SU-DHL-6 (cell line): ENCODE results near the gene HFM1.

Source experiments
- H2AFZ ChIP-seq: fragments of 200-600 bp; sonication (generic); 2 replicates; pipeline ENCODE4 v1.6.1; 2014; ENCODE audit warnings: low read depth, mild to moderate bottlenecking, moderate library complexity, mixed read lengths, antibody characterized with exemption, low read length; ENCODE audit not compliant: severe bottlenecking
- H3F3A ChIP-seq: fragments of 200-600 bp; shearing (Covaris generic); 2 replicates; pipeline ENCODE4 v1.6.0; 2016; ENCODE audit warnings: antibody characterized with exemption, mild to moderate bottlenecking; ENCODE audit not compliant: insufficient read depth
- H3K27ac ChIP-seq: fragments of 200-600 bp; sonication (generic); 2 replicates; pipeline ENCODE4 v1.5.1; 2016; ENCODE audit warnings: low read depth, mild to moderate bottlenecking, low read length, moderate library complexity, mixed read lengths
- H3K27me3 ChIP-seq: fragments of 200-600 bp; sonication (generic), shearing (Covaris generic); 2 replicates; pipeline ENCODE4 v1.6.0; 2014; ENCODE audit warnings: mild to moderate bottlenecking, low read length
- H3K36me3 ChIP-seq: fragments of 200-600 bp; sonication (generic); 2 replicates; pipeline ENCODE4 v1.6.1; 2014; ENCODE audit warnings: mild to moderate bottlenecking, low read length, mixed read lengths
- H3K4me2 ChIP-seq: fragments of 300-600, 200-600 bp; shearing (Covaris generic), sonication (generic); 2 replicates; pipeline ENCODE4 v1.6.0; 2014; ENCODE audit warnings: low read length, low read depth, mild to moderate bottlenecking; ENCODE audit not compliant: poor library complexity, severe bottlenecking
- H3K4me3 ChIP-seq: fragments of 200-600 bp; sonication (generic); 2 replicates; pipeline ENCODE4 v1.5.1; 2014; ENCODE audit warnings: antibody characterized with exemption, low read length, mild to moderate bottlenecking, mixed read lengths; ENCODE audit not compliant: insufficient read depth, poor library complexity, severe bottlenecking
- H3K79me2 ChIP-seq: fragments of 200-600 bp; sonication (generic); 2 replicates; pipeline ENCODE4 v1.6.1; 2014; ENCODE audit warnings: mild to moderate bottlenecking, low read length, moderate library complexity; ENCODE audit not compliant: insufficient read depth
- H3K9ac ChIP-seq: fragments of 200-600 bp; sonication (generic); 2 replicates; pipeline ENCODE4 v1.7.0; 2014; ENCODE audit warnings: mild to moderate bottlenecking, low read length
- H3K9me2 ChIP-seq: fragments of 200-600 bp; sonication (generic); replicated peaks from 2 replicates; pipeline ENCODE4 v1.6.1; 2014; ENCODE audit warnings: low read length; ENCODE audit not compliant: insufficient read depth
- H3K9me3 ChIP-seq: fragments of 200-600 bp; sonication (generic); 2 replicates; pipeline ENCODE4 v1.6.1; 2014; ENCODE audit warnings: low read length, mixed read lengths; ENCODE audit not compliant: insufficient read depth
- H4K20me1 ChIP-seq: fragments of 200-600 bp; sonication (generic); 2 replicates; pipeline ENCODE4 v1.6.1; 2014; ENCODE audit warnings: low read depth, mild to moderate bottlenecking, antibody characterized with exemption, low read length, moderate library complexity, mixed read lengths
- EZH2phosphoT487 ChIP-seq: fragments of 200-600 bp; sonication (generic), shearing (Covaris generic); conservative IDR thresholded peaks from 2 replicates; pipeline ENCODE4 v1.6.1; 2018; ENCODE audit warnings: mild to moderate bottlenecking, antibody characterized with exemption, low read length, moderate library complexity, mixed read lengths
- TF ChIP-seq, protein P1 (sequence below): fragments of 200-600 bp; sonication (generic); IDR thresholded peaks from one replicate; pipeline ENCODE4 v1.5.1; 2017; ENCODE audit warnings: antibody characterized with exemption, mild to moderate bottlenecking, low read length, moderate library complexity; ENCODE audit not compliant: insufficient read depth, poor library complexity, severe bottlenecking

Gene HFM1

DNA sequence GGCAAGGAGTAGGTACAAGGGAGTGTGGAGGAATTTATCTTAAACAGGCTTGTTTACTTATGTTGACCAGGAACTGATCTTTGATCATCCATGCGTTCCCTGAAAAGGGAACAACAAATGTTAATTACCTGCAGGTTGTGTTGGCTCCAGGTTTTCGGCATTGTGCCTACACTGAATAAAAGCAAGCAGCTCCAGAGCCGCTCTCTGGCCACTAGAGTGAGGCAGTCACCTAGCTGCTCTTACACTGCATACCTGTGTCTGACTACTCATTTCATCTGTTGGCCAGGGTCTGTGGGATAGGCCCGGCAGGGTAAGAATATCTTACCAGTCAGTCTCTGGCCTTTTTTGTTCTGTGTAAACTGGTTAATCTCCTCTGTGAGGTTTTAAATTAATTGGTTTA lies 183.6 kb downstream of the HFM1 start:
- no peaks in the 10 kb centered on the region for H3K36me3 ChIP-seq
- H3K9me3 ChIP-seq, result no peaks in the 10 kb centered on the region
- no peaks in the 10 kb centered on the region for H3K79me2 ChIP-seq
- no peaks in the 10 kb centered on the region for H3K27me3 ChIP-seq
- no peak overlapping the region for H3K27ac ChIP-seq
- no peaks in the 10 kb centered on the region for H3K9me2 ChIP-seq
- no peak overlapping the region for H3K4me2 ChIP-seq
- no peaks in the 10 kb centered on the region for H4K20me1 ChIP-seq
- no peaks in the 10 kb centered on the region for H3F3A ChIP-seq
- no peak overlapping the region for H3K9ac ChIP-seq
- H2AFZ ChIP-seq, result no peak overlapping the region
- H3K4me3 ChIP-seq, result no peak overlapping the region
- TF ChIP-seq, protein P1, sequence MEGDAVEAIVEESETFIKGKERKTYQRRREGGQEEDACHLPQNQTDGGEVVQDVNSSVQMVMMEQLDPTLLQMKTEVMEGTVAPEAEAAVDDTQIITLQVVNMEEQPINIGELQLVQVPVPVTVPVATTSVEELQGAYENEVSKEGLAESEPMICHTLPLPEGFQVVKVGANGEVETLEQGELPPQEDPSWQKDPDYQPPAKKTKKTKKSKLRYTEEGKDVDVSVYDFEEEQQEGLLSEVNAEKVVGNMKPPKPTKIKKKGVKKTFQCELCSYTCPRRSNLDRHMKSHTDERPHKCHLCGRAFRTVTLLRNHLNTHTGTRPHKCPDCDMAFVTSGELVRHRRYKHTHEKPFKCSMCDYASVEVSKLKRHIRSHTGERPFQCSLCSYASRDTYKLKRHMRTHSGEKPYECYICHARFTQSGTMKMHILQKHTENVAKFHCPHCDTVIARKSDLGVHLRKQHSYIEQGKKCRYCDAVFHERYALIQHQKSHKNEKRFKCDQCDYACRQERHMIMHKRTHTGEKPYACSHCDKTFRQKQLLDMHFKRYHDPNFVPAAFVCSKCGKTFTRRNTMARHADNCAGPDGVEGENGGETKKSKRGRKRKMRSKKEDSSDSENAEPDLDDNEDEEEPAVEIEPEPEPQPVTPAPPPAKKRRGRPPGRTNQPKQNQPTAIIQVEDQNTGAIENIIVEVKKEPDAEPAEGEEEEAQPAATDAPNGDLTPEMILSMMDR, result no peak
- no peak for TF ChIP-seq EZH2phosphoT487

DNA sequence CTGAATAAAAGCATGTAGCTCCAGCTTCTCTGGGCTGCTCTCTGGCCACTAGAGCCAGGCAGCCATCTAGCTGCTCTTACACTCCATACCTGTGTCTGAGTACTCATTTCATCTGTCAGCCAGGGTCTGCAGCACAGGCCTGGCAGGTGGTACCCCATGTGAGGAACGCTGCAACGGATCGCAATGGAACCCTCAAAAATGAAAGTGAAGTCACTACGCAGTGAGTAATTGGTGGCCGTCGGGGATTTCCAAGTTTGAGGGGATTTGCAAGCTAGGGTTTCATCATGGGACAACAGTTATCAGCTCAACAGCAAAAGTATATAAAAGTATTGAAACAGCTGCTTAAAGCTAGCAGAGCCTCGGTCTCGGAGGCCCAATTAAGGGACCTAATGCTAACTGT lies 186.7 kb downstream of the HFM1 start:
- TF ChIP-seq EZH2phosphoT487, result no peak
- TF ChIP-seq, protein P1, result no peak
- no peak overlapping the region for H3K4me3 ChIP-seq
- H3K9me2 ChIP-seq, result no peaks in the 10 kb centered on the region
- H3K9ac ChIP-seq, result no peak overlapping the region
- no peaks in the 10 kb centered on the region for H3K79me2 ChIP-seq
- no peak overlapping the region for H3K27ac ChIP-seq
- H3F3A ChIP-seq, result no peaks in the 10 kb centered on the region
- no peaks in the 10 kb centered on the region for H3K27me3 ChIP-seq
- no peaks in the 10 kb centered on the region for H3K36me3 ChIP-seq
- H3K9me3 ChIP-seq, result no peaks in the 10 kb centered on the region
- no peak overlapping the region for H3K4me2 ChIP-seq
- H4K20me1 ChIP-seq, result no peaks in the 10 kb centered on the region
- H2AFZ ChIP-seq, result no peak overlapping the region
